Activated T-cell treated with anti-CD3 and anti-CD28 coated beads, Interleukin-2, amount 50 U/mL, for 72 hours (primary cell): ENCODE measurements around the gene KCNIP3. TPM values are rescaled to one million over a fixed set of nuclear protein-coding genes. Genes with fewer than 3 reads are reported as not detected.

ENCODE experiments used
- ATAC-seq, 2 donors: fragments of 150-1000 bp; cut with Tn5 transposase; replicated peaks in 1 of 2; 2 replicates each; pipeline ENCODE4 v1.10.0; 2021; ENCODE audit warnings: moderate library complexity in 2 of 2, mild to moderate bottlenecking in 1 of 2
- DNase-seq, 2 donors: peaks; one replicate each; pipeline ENCODE4 v3.0.0; 2021 to 2022; ENCODE audit warnings: mixed read lengths in 1 of 2
- H3K27ac Mint-ChIP-seq: one replicate; pipeline ENCODE4 v1.8.0; 2022; ENCODE audit warnings: mild to moderate bottlenecking, moderate library complexity, mixed read lengths
- H3K27me3 Mint-ChIP-seq: one replicate; pipeline ENCODE4 v1.8.0; 2022; ENCODE audit warnings: low read depth, mixed read lengths
- H3K36me3 Mint-ChIP-seq, 2 donors: one replicate each; pipeline ENCODE4 v1.8.0; 2022; ENCODE audit warnings: mixed read lengths in 2 of 2, mild to moderate bottlenecking in 1 of 2; ENCODE audit not compliant: insufficient read depth in 2 of 2
- H3K4me1 Mint-ChIP-seq: one replicate; pipeline ENCODE4 v1.8.0; 2022; ENCODE audit warnings: low read depth, mixed read lengths
- H3K4me3 Mint-ChIP-seq, 2 donors: one replicate each; pipeline ENCODE4 v1.8.0; 2022; ENCODE audit warnings: mild to moderate bottlenecking in 2 of 2, mixed read lengths in 2 of 2, moderate library complexity in 2 of 2
- H3K9me3 Mint-ChIP-seq, 2 donors: one replicate each; pipeline ENCODE4 v1.8.0; 2022; ENCODE audit warnings: mixed read lengths in 2 of 2
- total RNA-seq, 2 donors: library from RNA; stranded (reverse); gene quantifications; one replicate each; pipeline ENCODE4 v1.2.3, GENCODE V29; 2022

Gene KCNIP3
- total RNA-seq, 2 donors from 2014 or later = not detected

DNA sequence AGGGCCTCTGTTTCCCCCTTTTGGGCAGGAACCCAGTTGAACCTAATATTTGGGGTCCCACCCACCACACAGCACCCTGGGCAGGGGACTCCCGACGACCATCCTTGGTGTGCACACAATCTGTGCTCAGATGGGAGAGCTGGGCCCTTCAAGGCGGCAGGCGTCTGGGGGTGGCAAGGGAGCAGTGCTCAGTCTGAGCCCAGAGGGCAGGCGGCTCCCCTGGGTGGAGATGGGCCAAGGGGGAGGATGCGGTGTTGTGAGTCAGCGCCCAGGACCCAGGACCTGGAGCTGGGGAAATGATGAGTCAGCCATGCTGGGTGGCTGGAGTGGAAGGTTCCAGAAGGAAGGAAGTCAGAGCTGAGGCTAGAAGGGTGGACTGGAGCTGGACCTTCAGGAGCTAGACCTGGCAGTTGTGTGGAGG is 19.1 kb upstream of the KCNIP3 start:
- Mint-ChIP-seq H3K36me3 (no peaks in the 10 kb centered on the region), H3K4me1 (no peaks in the 10 kb centered on the region), H3K4me3 (no peak overlapping the region), H3K9me3 (no peaks in the 10 kb centered on the region), H3K27ac (no peak overlapping the region), H3K27me3 (no peaks in the 10 kb centered on the region)
- no peak for DNase-seq
- ATAC-seq = no peak

DNA sequence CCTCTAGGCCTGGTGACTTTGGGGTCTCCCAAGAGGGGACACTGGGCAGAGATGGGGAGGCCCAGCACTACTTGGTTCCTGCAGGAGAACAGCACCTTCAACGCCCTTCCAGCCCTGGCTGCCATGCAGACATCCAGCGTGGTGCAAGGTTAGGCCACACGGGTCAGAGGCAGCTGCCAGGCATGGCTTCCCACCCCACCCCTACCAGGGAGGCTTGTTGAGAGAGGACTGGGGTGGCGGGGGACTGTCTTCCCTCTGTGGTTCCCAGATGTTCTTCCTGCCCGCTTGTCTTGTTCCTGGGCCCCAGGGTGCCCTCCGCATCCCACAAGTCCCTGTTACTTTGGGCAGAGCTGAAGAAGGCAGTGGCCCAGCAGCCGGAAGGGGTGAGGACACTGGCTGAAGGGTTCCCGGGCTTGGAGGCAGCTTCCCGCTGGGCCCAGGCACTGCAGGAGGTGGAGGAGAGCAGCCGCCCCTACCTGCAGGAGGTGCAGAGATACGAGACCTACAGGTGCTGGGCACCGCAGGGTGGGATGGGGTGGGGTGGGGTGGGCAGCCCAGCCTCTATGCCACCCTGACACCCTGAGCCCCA is 18.4 kb upstream of the KCNIP3 start:
- ATAC-seq (no peak), DNase-seq (no peak)
- no peak overlapping the region for H3K27ac Mint-ChIP-seq
- H3K4me3 Mint-ChIP-seq = no peak overlapping the region
- no peaks in the 10 kb centered on the region for H3K4me1 Mint-ChIP-seq
- no peaks in the 10 kb centered on the region for H3K27me3 Mint-ChIP-seq
- no peaks in the 10 kb centered on the region for H3K9me3 Mint-ChIP-seq
- no peaks in the 10 kb centered on the region for H3K36me3 Mint-ChIP-seq

DNA sequence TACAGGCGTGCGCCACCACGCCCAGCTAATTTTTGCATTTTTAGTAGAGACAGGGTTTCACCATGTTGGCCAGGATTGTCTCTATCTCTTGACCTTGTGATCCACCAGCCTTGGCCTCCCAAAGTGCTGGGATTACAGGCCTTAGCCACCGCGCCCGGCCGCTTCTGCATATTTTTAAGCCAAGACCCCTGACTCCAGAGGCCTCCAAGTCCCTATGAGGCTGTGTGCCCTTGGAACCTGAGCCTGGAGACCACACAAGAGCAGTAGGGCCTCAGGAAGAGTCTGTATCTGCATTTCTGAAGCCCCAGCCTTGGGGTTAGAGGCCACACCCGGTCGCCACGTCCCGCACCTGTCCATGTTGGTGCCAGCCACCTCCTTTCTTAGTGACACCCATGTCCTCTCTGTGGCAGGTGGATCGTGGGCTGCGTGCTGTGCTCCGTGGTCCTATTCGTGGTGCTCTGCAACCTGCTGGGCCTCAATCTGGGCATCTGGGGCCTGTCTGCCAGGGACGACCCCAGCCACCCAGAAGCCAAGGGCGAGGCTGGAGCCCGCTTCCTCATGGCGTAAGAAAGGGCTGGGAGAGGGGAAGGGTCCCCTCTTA is 17.6 kb upstream of the KCNIP3 start:
- Mint-ChIP-seq H3K27ac (no peak overlapping the region), H3K27me3 (no peaks in the 10 kb centered on the region), H3K9me3 (no peaks in the 10 kb centered on the region), H3K4me1 (no peaks in the 10 kb centered on the region), H3K36me3 (no peaks in the 10 kb centered on the region), H3K4me3 (no peak overlapping the region)
- ATAC-seq (no peak), DNase-seq (no peak)

DNA sequence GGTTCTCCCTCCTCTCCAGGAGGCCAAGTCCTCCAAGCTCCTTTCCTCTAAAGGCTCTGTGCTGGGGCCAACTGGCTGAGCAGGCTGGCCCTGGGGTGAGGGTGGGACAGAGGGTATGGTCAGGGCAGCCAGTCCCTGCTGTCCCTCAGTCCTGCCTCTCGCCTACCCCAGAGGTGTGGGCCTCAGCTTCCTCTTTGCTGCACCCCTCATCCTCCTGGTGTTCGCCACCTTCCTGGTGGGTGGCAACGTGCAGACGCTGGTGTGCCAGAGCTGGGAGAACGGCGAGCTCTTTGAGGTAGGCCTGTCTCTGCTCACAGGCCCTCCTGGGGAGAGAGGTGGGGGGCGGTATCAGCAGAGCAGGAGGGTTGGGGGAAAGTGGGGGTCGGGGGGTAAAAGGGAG is 16.1 kb upstream of the KCNIP3 start:
- H3K4me3 Mint-ChIP-seq = no peak overlapping the region
- ATAC-seq (no peak), DNase-seq (no peak)
- H3K9me3 Mint-ChIP-seq = no peaks in the 10 kb centered on the region
- H3K27me3 Mint-ChIP-seq = no peaks in the 10 kb centered on the region
- H3K4me1 Mint-ChIP-seq = no peaks in the 10 kb centered on the region
- no peaks in the 10 kb centered on the region for H3K36me3 Mint-ChIP-seq
- H3K27ac Mint-ChIP-seq = no peak overlapping the region

DNA sequence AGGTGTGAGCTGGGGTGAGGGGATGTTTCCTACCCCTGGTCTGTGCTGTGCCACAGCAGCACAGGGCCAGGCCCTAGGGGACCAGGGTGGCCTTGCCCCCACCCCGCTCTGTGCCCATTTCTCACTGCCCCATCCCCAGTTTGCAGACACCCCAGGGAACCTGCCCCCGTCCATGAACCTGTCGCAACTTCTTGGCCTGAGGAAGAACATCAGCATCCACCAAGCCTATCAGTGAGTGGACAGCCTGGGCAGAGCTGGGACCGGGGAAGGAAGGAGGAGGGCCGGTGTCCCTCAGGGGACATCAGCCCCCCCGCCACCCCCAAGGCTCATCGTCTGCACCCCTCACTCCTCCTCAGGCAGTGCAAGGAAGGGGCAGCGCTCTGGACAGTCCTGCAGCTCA is 15.4 kb upstream of the KCNIP3 start:
- no peaks in the 10 kb centered on the region for H3K9me3 Mint-ChIP-seq
- DNase-seq (no peak), ATAC-seq (no peak)
- H3K4me3 Mint-ChIP-seq = no peak overlapping the region
- H3K27me3 Mint-ChIP-seq = no peaks in the 10 kb centered on the region
- no peaks in the 10 kb centered on the region for H3K4me1 Mint-ChIP-seq
- H3K36me3 Mint-ChIP-seq = no peaks in the 10 kb centered on the region
- no peak overlapping the region for H3K27ac Mint-ChIP-seq

DNA sequence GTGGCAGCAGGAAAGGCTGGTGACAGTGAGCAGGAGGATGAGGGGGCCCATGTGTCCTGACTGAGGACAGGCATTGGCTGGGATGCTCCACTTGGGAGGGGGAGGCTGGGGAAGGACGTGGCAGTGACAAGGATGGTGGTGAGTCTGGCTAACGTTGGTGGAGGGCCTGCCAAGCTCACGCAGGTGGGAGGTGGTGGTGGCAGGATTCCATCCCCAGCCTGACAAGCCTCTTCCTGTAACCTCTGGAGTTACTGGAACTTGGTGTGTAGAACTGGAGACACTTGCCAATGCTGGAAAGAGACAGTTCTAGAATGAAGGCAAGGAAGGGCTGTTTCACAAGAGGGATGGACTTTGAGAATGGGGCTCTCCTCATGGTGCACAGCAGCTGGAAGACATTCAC is 14.7 kb upstream of the KCNIP3 start:
- H3K9me3 Mint-ChIP-seq = no peaks in the 10 kb centered on the region
- ATAC-seq (no peak), DNase-seq (no peak)
- H3K4me1 Mint-ChIP-seq = no peaks in the 10 kb centered on the region
- no peak overlapping the region for H3K4me3 Mint-ChIP-seq
- no peaks in the 10 kb centered on the region for H3K36me3 Mint-ChIP-seq
- H3K27ac Mint-ChIP-seq = no peak overlapping the region
- H3K27me3 Mint-ChIP-seq = no peaks in the 10 kb centered on the region

DNA sequence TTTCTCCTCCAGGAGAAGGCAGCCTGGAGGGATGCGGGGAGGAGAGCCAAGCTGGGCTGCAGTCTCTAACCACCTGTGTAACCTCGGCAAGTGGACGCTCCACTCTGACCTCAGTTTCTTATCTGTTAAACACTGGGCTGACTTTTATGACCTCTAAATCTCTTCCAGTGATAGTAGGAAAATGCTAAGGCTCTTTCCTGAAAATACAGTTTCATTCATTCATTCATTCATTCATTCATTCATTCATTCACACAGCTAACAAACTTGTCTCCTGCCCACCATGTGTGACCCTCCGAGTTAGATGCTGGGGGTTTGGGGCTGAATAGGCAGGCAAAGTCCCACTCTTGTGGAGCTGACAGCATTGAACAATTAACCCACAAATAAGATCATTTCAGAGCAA is 13.6 kb upstream of the KCNIP3 start:
- H3K4me1 Mint-ChIP-seq = no peaks in the 10 kb centered on the region
- no peak for ATAC-seq
- H3K9me3 Mint-ChIP-seq = no peaks in the 10 kb centered on the region
- H3K4me3 Mint-ChIP-seq = no peak overlapping the region
- H3K27me3 Mint-ChIP-seq = no peaks in the 10 kb centered on the region
- H3K36me3 Mint-ChIP-seq = no peaks in the 10 kb centered on the region
- H3K27ac Mint-ChIP-seq = no peak overlapping the region
- no peak for DNase-seq

DNA sequence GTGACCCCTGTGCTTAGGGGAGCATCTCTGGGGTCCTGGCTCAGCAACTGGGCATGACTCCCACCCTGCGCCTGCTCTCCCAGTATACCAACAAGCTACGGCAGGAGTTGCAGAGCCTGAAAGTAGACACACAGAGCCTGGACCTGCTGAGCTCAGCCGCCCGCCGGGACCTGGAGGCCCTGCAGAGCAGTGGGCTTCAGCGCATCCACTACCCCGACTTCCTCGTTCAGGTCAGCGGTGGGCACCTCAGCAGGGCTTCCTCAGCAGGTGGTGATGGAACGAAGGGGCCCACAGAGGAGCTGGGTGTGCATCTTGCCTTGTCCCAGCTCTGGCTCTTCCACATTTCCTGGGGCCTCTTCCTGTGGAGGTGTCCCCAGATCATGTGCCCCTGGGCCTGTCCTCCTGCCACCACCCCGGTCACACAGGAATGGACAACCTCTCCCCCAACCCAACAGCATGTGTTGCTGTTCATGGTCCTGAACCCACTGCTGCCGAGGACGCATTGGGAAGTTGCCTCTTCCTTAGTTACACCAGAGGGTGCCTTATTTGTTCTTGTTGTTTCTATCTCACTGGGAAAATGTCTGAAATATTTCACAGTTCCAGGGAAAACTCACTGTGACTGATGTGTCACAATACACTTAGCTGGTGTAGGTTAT is 12.1 kb upstream of the KCNIP3 start:
- H3K36me3 Mint-ChIP-seq = no peaks in the 10 kb centered on the region
- no peak overlapping the region for H3K27ac Mint-ChIP-seq
- no peaks in the 10 kb centered on the region for H3K9me3 Mint-ChIP-seq
- no peaks in the 10 kb centered on the region for H3K27me3 Mint-ChIP-seq
- no peak overlapping the region for H3K4me3 Mint-ChIP-seq
- DNase-seq (no peak), ATAC-seq (no peak)
- no peaks in the 10 kb centered on the region for H3K4me1 Mint-ChIP-seq

DNA sequence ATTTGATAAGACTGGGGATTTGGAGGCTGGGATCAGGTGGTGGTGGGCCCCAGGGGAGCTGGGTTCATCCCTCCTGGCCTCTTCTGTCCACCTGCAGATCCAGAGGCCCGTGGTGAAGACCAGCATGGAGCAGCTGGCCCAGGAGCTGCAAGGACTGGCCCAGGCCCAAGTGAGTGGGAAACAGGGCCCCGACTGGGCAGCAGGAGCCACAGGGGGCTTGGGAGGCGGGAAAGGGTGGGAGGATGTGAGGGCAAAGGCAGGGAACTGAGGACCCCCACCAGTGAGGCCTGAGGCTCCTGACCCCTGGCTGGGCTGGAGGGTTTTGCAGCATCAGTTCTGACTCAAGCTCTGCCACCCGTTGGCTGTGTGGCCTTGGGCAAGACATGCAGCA is 11.6 kb upstream of the KCNIP3 start:
- Mint-ChIP-seq H3K4me1 (no peaks in the 10 kb centered on the region), H3K36me3 (no peaks in the 10 kb centered on the region), H3K27me3 (no peaks in the 10 kb centered on the region), H3K9me3 (peaks cover 0 to 1% of the 10 kb centered on the region in 2 donors), H3K27ac (no peak overlapping the region), H3K4me3 (no peak overlapping the region)
- ATAC-seq (no peak), DNase-seq (no peak)

DNA sequence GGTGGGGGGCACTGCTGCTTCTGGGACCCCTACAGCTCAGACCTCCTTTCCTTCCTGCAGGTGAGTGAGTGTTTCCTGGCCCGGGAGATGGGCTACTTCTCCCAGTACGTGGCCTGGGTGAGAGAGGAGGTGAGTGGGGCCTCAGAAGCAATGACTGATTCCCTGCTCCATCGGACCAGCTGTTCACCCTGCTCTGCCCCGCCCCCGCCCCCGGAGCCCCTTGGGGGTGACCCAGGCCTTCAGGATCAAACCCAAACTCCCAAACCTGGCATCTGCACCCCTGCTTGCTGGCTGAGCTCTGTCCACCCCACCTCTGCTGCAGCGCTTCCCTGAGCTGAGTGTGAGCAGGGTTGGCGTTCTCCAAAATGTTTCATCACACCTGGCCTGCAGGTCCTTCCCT is 9.8 kb upstream of the KCNIP3 start:
- Mint-ChIP-seq H3K36me3 (peaks cover 0 to 2% of the 10 kb centered on the region in 2 donors), H3K27ac (no peak overlapping the region), H3K9me3 (peaks cover 2 to 3% of the 10 kb centered on the region in 2 donors), H3K4me3 (no peak overlapping the region), H3K27me3 (no peaks in the 10 kb centered on the region), H3K4me1 (no peaks in the 10 kb centered on the region)
- ATAC-seq (no peak), DNase-seq (no peak)

DNA sequence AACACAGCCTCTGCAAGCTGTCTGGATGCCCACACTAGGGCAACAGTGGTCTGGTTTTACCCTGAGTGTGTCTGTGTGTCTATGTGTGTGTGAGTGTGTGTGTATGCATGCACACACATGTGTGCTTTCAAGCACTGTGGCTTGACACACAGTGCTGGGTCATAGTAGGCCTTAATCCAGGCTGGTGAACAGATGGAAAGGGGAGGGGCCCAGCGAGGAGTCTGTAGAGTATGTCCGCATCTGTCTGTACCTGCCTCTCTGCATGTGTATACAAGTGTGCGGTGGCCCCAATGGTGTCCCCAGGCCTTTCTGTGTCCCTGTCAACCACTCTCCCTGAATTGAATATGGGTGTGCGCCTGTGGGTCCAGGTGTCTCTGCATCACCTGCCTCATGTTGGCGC is 9.3 kb upstream of the KCNIP3 start:
- Mint-ChIP-seq H3K4me3 (no peak overlapping the region), H3K27me3 (no peaks in the 10 kb centered on the region), H3K36me3 (peaks cover 0 to 2% of the 10 kb centered on the region in 2 donors), H3K27ac (no peak overlapping the region), H3K9me3 (peaks cover 2 to 3% of the 10 kb centered on the region in 2 donors), H3K4me1 (no peaks in the 10 kb centered on the region)
- DNase-seq = no peak
- ATAC-seq = no peak

DNA sequence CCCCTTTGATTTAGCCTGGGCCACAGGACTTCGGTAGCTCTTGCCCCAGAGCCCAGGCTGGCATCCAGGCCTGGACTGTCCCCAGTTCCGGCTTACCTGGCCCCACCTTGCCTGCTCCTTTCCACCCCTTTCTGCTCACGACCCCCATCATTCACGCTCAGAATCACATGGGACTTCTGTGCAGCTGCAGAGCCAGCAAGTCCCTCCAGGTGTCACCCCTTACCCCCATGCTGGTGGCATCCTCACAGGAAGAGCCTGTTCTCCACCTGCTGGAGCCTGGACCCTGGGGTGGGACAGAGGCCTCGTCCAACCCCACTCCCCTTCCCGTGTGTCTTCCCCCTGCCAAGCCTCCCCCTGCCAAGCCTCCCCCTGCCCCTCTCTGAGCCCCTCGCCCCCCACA is 7.9 kb upstream of the KCNIP3 start:
- no peak for ATAC-seq
- Mint-ChIP-seq H3K9me3 (peaks cover 2 to 3% of the 10 kb centered on the region in 2 donors), H3K4me1 (no peaks in the 10 kb centered on the region), H3K4me3 (no peak overlapping the region), H3K27me3 (no peaks in the 10 kb centered on the region), H3K36me3 (peaks cover 0 to 2% of the 10 kb centered on the region in 2 donors), H3K27ac (no peak overlapping the region)
- no peak for DNase-seq

DNA sequence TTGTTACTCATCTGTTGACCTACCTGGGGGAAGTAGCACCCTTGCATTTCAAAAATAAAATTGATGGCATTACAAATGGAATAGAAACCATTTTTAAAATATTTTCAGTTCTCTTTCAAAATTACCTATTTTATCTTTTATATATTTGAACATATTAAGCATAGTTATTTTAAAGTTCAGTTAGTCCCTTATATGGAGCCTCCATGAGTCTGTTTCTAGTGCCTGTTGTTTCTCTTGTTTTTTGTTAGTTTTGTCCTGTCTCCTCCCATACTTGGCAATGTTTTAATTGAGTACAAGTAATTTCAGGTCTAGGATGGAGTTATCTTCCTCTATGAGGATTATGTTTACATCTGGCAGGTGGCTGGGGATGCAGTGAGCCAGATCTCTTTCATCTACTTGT is 5.9 kb upstream of the KCNIP3 start:
- H3K9me3 Mint-ChIP-seq = peaks cover 2 to 3% of the 10 kb centered on the region in 2 donors

More for the DNA sequence above, 5.9 kb upstream of the KCNIP3 start:
- Mint-ChIP-seq H3K36me3 (peaks cover 0 to 2% of the 10 kb centered on the region in 2 donors), H3K27ac (no peak overlapping the region), H3K4me3 (no peak overlapping the region), H3K4me1 (no peaks in the 10 kb centered on the region), H3K27me3 (no peaks in the 10 kb centered on the region)
- no peak for DNase-seq
- no peak for ATAC-seq
